ENCODE results near the gene NUDT16L1.
A peak's percentile ranks its signal among the peaks of the same experiment; 100 is the strongest.

NUDT16L1 gene

GRCh38 chr16:4695473-4696171 is 2.3 kb downstream of the NUDT16L1 start:
- no peak for DNase-seq

GRCh38 chr16:4696172-4696904 is 3.0 kb downstream of the NUDT16L1 start:
- peak; percentile 38 for DNase-seq

- peak; percentile 22 for DNase-seq
Observed at GRCh38 chr16:4696905-4697847, 3.8 kb downstream of the NUDT16L1 start.

- DNase-seq, result peak; percentile 24
Observed at GRCh38 chr16:4697848-4698291, 4.5 kb downstream of the NUDT16L1 start.

- no peak for DNase-seq
Observed at GRCh38 chr16:4698321-4699045, 5.1 kb downstream of the NUDT16L1 start.

GRCh38 chr16:4699046-4699556 is 5.7 kb downstream of the NUDT16L1 start:
- no peak for DNase-seq

GRCh38 chr16:4700380-4700996 is 7.1 kb downstream of the NUDT16L1 start:
- DNase-seq, result no peak

GRCh38 chr16:4700997-4701743 is 7.8 kb downstream of the NUDT16L1 start:
- no peak for DNase-seq

GRCh38 chr16:4701791-4702465 is 8.6 kb downstream of the NUDT16L1 start:
- no peak for DNase-seq

GRCh38 chr16:4702466-4702808 is 9.1 kb downstream of the NUDT16L1 start:
- no peak for DNase-seq

GRCh38 chr16:4703906-4704305 is 10.5 kb downstream of the NUDT16L1 start:
- no peak for DNase-seq

- no peak for DNase-seq
Observed at GRCh38 chr16:4704491-4704890, 11.1 kb downstream of the NUDT16L1 start.

GRCh38 chr16:4704913-4705312 is 11.6 kb downstream of the NUDT16L1 start:
- no peak for DNase-seq

- no peak for DNase-seq
Observed at GRCh38 chr16:4706871-4707270, 13.5 kb downstream of the NUDT16L1 start.

GRCh38 chr16:4709481-4709880 is 16.1 kb downstream of the NUDT16L1 start:
- no peak for DNase-seq

GRCh38 chr16:4713663-4714501 is 20.5 kb downstream of the NUDT16L1 start:
- no peak for DNase-seq

GRCh38 chr16:4714996-4715395 is 21.6 kb downstream of the NUDT16L1 start:
- DNase-seq, result no peak

- DNase-seq, result no peak
Observed at GRCh38 chr16:4718466-4718865, 25.1 kb downstream of the NUDT16L1 start.

GRCh38 chr16:4723071-4723767 is 29.9 kb downstream of the NUDT16L1 start:
- DNase-seq, result no peak
